Measurements from ENCODE around the gene TFDP2. TPM values are rescaled to one million over a fixed set of nuclear protein-coding genes. Genes with fewer than 3 reads are reported as not detected.

The TFDP2 gene, protein sequence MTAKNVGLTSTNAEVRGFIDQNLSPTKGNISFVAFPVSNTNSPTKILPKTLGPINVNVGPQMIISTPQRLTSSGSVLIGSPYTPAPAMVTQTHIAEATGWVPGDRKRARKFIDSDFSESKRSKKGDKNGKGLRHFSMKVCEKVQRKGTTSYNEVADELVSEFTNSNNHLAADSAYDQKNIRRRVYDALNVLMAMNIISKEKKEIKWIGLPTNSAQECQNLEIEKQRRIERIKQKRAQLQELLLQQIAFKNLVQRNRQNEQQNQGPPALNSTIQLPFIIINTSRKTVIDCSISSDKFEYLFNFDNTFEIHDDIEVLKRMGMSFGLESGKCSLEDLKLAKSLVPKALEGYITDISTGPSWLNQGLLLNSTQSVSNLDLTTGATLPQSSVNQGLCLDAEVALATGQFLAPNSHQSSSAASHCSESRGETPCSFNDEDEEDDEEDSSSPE
- total RNA-seq (10 to 100 TPM; 46.0 to 57.2 TPM), polyA plus RNA-seq (ENCODE audit: insufficient read length in 2 of 2) (10 to 100 TPM; 22.9 to 23.0 TPM)
- long read RNA-seq, donor 1, full-length matches to known transcripts, result 1 of 1 reads
- long read RNA-seq, donor 1, partial matches to known transcripts, result 0 of 1 reads
- long read RNA-seq, donor 1, other reads (novel, unspliced or antisense), result 0 of 1 reads
- long read RNA-seq, donor 2, result 0 reads
- long read RNA-seq, donor 3, partial matches to known transcripts, result 0 of 1 reads
- long read RNA-seq, donor 3, other reads (novel, unspliced or antisense), result 0 of 1 reads
- long read RNA-seq, donor 4, partial matches to known transcripts, result 0 of 10 reads
- long read RNA-seq, donor 4, other reads (novel, unspliced or antisense), result 6 of 10 reads

DNA sequence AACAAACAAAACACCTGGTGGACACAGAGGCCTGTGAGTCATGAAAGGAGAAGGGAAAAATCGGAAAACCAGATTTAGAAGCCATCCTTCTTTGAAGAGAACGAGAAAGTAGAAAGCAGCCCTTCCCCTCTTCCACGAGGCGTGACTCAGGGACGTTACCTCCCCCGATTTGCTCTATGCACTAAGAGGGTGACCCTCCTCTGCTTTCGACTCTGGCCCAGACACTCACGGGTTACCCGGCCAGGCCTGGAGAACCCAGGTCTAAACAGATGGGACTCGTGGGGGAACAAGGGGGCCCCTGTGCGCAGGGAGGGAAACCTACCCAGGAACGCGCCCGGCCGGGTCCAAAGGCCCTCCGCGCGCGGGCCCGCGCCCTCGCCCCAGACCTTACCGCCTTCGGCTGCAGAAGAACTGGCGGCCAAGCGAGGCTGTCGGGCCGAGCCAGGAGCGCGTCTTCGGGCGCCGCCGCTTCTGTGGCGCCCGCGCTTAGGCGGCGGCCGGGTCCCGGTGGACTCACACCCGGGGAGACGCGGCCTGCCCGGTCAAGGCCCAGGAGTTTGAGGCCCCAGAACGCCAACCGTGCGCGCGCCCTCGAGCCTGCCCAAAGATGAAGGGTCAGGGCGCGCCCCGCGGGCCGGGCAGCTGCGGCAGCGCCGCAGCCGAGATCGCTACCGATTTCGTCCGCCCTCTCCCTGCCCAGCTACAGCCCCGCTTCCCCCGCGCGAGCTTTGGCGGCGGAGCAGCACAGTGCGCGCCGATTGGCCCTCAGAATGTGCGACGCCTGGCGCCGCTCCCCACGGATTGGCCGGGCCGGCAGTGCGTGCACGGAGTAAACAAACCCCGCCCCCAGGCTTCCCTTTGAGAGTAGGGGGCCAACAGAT, at the start of gene TFDP2:
TFDP2 (minus strand) TSS at position 753 of the 881 bp plus-strand sequence. CDS start 47,795 bp downstream, outside the sequence.
- Histone ChIP-seq H3K27ac (ENCODE audit: low read depth, low read length) (peak within 1 kb of the TSS; percentile 78), H3K36me3 (ENCODE audit: control insufficient read depth, insufficient read depth, low read length) (no peaks in the 10 kb centered on the region), H3K4me3 (ENCODE audit: low read depth, low read length) (peak within 1 kb of the TSS; percentile 75), H3K9me3 (ENCODE audit: control insufficient read depth, insufficient read depth, low read length) (no peaks in the 10 kb centered on the region), H3K27me3 (ENCODE audit: control insufficient read depth, insufficient read depth, low read length) (no peaks in the 10 kb centered on the region), H3K4me1 (ENCODE audit: control insufficient read depth, insufficient read depth, low read length) (peaks cover 5% of the 10 kb centered on the region)
- under 1% methylated on average over 83 of the region's 83 CpGs for WGBS (ENCODE audit: insufficient coverage)
- DNase-seq (ENCODE audit: low read depth in 4 of 6, low spot score in 6 of 6), result peak; percentile 76 to 99 (median 89)

DNA sequence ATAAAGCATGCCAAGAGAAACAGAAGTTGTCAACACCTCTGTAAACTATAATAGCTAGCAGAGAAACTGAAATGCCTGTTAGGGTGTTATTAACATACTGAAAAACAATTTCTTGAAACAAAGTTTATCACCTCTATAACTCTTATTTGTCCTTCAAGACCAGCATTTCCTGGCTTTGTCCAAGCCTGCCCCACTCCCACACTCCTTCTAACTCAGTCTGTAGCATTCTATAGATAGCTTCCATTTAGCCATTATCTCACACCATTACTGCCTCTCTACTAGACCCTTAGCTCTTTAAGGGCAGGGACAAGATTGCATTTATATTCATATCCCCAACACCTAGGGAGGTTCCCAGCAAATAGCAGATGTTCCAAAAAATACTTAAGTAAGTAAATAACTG, 39.5 kb upstream of the TFDP2 start:
- Histone ChIP-seq H3K27ac (ENCODE audit: low read depth, low read length) (no peak overlapping the region), H3K4me1 (ENCODE audit: control insufficient read depth, insufficient read depth, low read length) (no peaks in the 10 kb centered on the region), H3K4me3 (ENCODE audit: low read depth, low read length) (no peak overlapping the region), H3K36me3 (ENCODE audit: control insufficient read depth, insufficient read depth, low read length) (peaks cover 4% of the 10 kb centered on the region), H3K27me3 (ENCODE audit: control insufficient read depth, insufficient read depth, low read length) (no peaks in the 10 kb centered on the region), H3K9me3 (ENCODE audit: control insufficient read depth, insufficient read depth, low read length) (no peaks in the 10 kb centered on the region)
- DNase-seq (ENCODE audit: low read depth in 4 of 6, low spot score in 6 of 6), result no peak

DNA sequence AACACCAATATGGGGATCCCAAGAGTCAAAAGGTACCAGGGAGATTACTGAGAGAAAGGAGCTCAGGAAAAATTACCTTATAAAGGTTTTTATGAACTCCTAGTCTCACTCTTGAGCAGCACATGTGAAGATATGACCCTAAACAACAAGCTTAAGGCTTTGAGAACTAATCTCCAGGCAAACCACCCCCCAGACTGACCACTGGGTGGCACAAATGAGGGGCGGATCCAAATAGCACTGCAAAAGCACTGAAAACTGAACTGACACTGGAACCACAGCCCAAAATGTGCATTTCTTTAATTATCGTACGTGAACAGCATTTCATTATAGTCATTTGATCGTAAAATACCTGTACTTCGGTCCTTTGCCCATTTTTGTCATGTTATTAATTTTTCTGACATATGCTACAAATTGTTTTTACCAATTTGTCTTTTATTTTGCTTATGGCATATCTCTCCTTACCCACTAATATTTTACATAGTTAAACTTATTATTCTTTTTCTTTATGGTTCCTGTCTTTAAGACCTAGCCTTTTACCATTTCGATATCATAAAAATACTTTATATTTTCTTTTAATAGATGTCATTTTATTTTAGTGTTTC, 31.5 kb upstream of the TFDP2 start:
- Histone ChIP-seq H3K4me1 (ENCODE audit: control insufficient read depth, insufficient read depth, low read length) (no peaks in the 10 kb centered on the region), H3K4me3 (ENCODE audit: low read depth, low read length) (no peak overlapping the region), H3K9me3 (ENCODE audit: control insufficient read depth, insufficient read depth, low read length) (no peaks in the 10 kb centered on the region), H3K27ac (ENCODE audit: low read depth, low read length) (no peak overlapping the region), H3K36me3 (ENCODE audit: control insufficient read depth, insufficient read depth, low read length) (peaks cover 10% of the 10 kb centered on the region), H3K27me3 (ENCODE audit: control insufficient read depth, insufficient read depth, low read length) (no peaks in the 10 kb centered on the region)
- peak in 3 of 6 donors; percentile 1 to 26 (median 17) for DNase-seq (ENCODE audit: low read depth in 4 of 6, low spot score in 6 of 6)
- 86% methylated on average over 1 of the region's 6 CpGs for WGBS (ENCODE audit: insufficient coverage)

DNA sequence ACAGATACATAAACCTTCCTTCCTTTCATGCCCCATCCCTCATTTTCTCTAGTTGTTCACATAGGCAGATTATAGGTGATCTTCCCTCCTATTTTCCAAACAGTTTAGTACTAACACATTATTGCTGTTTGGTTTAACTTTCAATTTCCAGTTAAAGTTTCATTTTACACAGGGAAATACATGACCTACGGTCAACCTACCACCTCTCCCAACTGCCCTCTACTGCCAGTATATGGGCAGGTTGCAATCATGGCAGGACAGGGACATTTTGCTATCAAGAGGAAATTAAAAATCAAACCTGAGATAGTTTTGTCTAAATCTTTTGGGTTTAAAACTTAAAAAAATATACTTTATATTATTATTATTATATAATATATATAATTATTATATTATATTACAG, 26.1 kb upstream of the TFDP2 start:
- no CpG with 5 or more reads among the region's 1 CpG for WGBS (ENCODE audit: insufficient coverage)
- Histone ChIP-seq H3K27me3 (ENCODE audit: control insufficient read depth, insufficient read depth, low read length) (no peaks in the 10 kb centered on the region), H3K9me3 (ENCODE audit: control insufficient read depth, insufficient read depth, low read length) (no peaks in the 10 kb centered on the region), H3K27ac (ENCODE audit: low read depth, low read length) (no peak overlapping the region), H3K4me3 (ENCODE audit: low read depth, low read length) (no peak overlapping the region), H3K4me1 (ENCODE audit: control insufficient read depth, insufficient read depth, low read length) (no peaks in the 10 kb centered on the region), H3K36me3 (ENCODE audit: control insufficient read depth, insufficient read depth, low read length) (peaks cover 11% of the 10 kb centered on the region)
- DNase-seq (ENCODE audit: low read depth in 4 of 6, low spot score in 6 of 6), result no peak

DNA sequence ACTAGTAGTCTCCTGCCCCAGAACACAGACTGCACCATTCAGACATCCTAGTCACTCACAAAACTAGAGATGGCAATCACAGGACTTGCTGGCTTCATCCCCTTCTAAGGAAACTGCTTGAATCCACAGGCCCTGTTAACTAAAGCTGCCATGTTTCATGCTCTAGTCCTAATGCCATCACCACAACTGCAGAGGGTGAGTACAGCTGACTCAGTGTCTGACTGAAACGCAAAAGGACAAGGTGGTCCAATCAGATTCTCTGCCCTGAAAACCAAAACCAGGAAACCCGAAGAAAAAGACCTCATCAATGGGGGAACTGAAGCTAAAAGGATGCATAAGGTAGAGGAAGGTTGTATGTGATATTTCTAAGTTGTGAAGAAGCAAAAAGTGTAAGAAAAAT, 25.2 kb upstream of the TFDP2 start:
- WGBS (ENCODE audit: insufficient coverage), result 94% methylated on average over 2 of the region's 2 CpGs
- no peak for DNase-seq (ENCODE audit: low read depth in 4 of 6, low spot score in 6 of 6)
- H3K4me1 ChIP-seq (ENCODE audit: control insufficient read depth, insufficient read depth, low read length), result no peaks in the 10 kb centered on the region
- H3K27ac ChIP-seq (ENCODE audit: low read depth, low read length), result no peak overlapping the region
- H3K36me3 ChIP-seq (ENCODE audit: control insufficient read depth, insufficient read depth, low read length), result peaks cover 9% of the 10 kb centered on the region
- no peak overlapping the region for H3K4me3 ChIP-seq (ENCODE audit: low read depth, low read length)
- H3K27me3 ChIP-seq (ENCODE audit: control insufficient read depth, insufficient read depth, low read length), result no peaks in the 10 kb centered on the region
- no peaks in the 10 kb centered on the region for H3K9me3 ChIP-seq (ENCODE audit: control insufficient read depth, insufficient read depth, low read length)

DNA sequence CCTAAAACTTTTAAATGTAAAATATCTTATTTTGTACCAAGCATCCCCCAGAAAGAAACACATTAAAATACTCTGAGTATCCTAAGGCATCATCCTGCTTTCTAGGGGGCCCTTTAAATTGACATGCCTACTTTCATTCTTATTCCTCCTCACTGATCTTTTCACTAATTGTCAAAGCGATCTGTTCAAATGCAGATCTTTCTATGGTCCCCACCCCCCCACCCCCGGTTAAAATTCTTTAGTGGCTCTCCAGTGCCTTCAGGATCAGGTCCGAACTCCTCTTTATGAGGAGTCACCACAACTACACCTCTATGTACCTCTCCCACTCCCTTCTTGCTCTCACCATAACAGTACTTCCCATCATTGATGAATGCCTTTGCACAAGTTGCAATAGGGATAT, 19.2 kb upstream of the TFDP2 start:
- Histone ChIP-seq H3K9me3 (ENCODE audit: control insufficient read depth, insufficient read depth, low read length) (no peaks in the 10 kb centered on the region), H3K4me1 (ENCODE audit: control insufficient read depth, insufficient read depth, low read length) (no peaks in the 10 kb centered on the region), H3K27ac (ENCODE audit: low read depth, low read length) (no peak overlapping the region), H3K36me3 (ENCODE audit: control insufficient read depth, insufficient read depth, low read length) (peaks cover 15% of the 10 kb centered on the region), H3K4me3 (ENCODE audit: low read depth, low read length) (no peak overlapping the region), H3K27me3 (ENCODE audit: control insufficient read depth, insufficient read depth, low read length) (no peaks in the 10 kb centered on the region)
- DNase-seq (ENCODE audit: low read depth in 4 of 6, low spot score in 6 of 6), result no peak
- WGBS (ENCODE audit: insufficient coverage), result 42% methylated on average over 2 of the region's 3 CpGs

DNA sequence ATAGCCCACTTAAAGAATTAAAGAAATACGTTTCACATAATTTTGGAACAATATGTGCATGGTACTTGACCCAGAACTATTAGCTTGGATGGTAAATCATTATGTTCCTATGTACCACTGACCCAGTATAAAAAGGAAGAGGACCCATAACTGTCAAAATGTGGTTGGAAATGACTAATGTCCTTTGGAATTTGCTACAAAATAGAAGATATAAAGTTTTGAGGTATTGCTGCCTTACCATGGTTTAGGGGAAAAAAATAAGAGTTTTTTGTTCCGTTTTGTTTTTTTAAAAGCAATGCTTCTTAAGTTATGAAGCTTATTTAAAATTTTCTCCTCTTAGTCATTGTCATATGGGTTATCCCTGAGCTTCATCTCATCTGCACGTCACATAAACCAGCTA, 15.8 kb upstream of the TFDP2 start:
- no peak overlapping the region for H3K4me3 ChIP-seq (ENCODE audit: low read depth, low read length)
- no peaks in the 10 kb centered on the region for H3K4me1 ChIP-seq (ENCODE audit: control insufficient read depth, insufficient read depth, low read length)
- H3K36me3 ChIP-seq (ENCODE audit: control insufficient read depth, insufficient read depth, low read length), result peaks cover 12% of the 10 kb centered on the region
- H3K27me3 ChIP-seq (ENCODE audit: control insufficient read depth, insufficient read depth, low read length), result no peaks in the 10 kb centered on the region
- WGBS (ENCODE audit: insufficient coverage), result no CpG with 5 or more reads among the region's 3 CpGs
- no peaks in the 10 kb centered on the region for H3K9me3 ChIP-seq (ENCODE audit: control insufficient read depth, insufficient read depth, low read length)
- no peak overlapping the region for H3K27ac ChIP-seq (ENCODE audit: low read depth, low read length)
- DNase-seq (ENCODE audit: low read depth in 4 of 6, low spot score in 6 of 6), result no peak

DNA sequence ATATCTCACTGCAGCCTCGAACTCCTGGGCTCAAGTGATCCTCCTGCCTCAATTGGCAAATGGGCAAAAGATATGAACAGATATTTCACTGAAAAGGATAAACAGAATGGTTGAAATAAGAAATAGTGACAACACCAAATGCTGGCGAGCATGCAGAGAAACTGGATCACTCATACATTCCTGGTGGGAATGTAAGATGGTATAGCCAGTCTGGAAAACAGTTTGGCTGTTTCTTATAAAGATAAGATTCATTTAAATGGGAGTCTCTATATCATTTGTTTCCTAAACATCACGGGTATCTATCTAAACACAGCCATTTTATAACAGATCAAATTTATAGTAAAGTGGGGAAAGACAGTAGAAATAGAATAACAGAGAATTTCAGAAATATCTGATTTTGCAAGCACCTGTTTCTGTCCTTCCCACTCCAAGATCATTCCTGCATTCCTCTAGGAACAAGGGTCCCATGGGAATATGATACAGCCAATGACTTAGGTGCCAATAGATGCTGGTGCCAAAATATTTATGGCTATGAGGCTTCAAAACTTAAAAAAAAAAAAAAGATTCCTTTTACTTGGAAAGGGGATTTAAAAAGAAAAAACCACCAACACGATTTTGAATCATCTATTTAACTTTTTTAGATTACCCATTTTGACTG, 9.9 kb upstream of the TFDP2 start:
- WGBS (ENCODE audit: insufficient coverage), result 83% methylated on average over 1 of the region's 4 CpGs
- H3K27ac ChIP-seq (ENCODE audit: low read depth, low read length), result no peak overlapping the region
- no peaks in the 10 kb centered on the region for H3K9me3 ChIP-seq (ENCODE audit: control insufficient read depth, insufficient read depth, low read length)
- no peak for DNase-seq (ENCODE audit: low read depth in 4 of 6, low spot score in 6 of 6)
- no peak overlapping the region for H3K4me3 ChIP-seq (ENCODE audit: low read depth, low read length)
- no peaks in the 10 kb centered on the region for H3K4me1 ChIP-seq (ENCODE audit: control insufficient read depth, insufficient read depth, low read length)
- no peaks in the 10 kb centered on the region for H3K27me3 ChIP-seq (ENCODE audit: control insufficient read depth, insufficient read depth, low read length)
- no peaks in the 10 kb centered on the region for H3K36me3 ChIP-seq (ENCODE audit: control insufficient read depth, insufficient read depth, low read length)

DNA sequence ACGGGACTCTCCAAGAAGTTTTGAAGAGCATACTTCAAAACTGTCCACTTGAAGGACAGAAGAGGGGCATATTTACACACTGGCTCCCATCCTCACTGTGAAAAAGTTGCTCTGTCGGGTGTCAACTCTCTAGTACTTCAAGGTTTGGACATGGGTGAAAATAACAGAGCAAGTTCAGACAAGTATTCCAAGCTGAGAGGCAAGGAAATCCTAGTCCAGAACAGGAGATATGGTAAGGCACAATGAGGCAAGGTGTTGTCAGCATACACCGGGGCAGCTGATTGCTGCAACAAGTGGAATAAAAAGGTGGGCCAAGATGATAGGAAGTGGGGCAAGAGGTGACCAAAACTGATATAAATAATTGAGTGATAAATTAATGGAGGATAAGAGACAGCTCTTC, 4.8 kb upstream of the TFDP2 start:
- Histone ChIP-seq H3K9me3 (ENCODE audit: control insufficient read depth, insufficient read depth, low read length) (no peaks in the 10 kb centered on the region), H3K27me3 (ENCODE audit: control insufficient read depth, insufficient read depth, low read length) (no peaks in the 10 kb centered on the region), H3K27ac (ENCODE audit: low read depth, low read length) (no peak overlapping the region), H3K36me3 (ENCODE audit: control insufficient read depth, insufficient read depth, low read length) (no peaks in the 10 kb centered on the region), H3K4me1 (ENCODE audit: control insufficient read depth, insufficient read depth, low read length) (peaks cover 5% of the 10 kb centered on the region), H3K4me3 (ENCODE audit: low read depth, low read length) (no peak overlapping the region)
- WGBS (ENCODE audit: insufficient coverage), result 88% methylated on average over 1 of the region's 3 CpGs
- DNase-seq (ENCODE audit: low read depth in 4 of 6, low spot score in 6 of 6), result no peak
